ENCODE measurements around the gene MAP1LC3B2.

DNA sequence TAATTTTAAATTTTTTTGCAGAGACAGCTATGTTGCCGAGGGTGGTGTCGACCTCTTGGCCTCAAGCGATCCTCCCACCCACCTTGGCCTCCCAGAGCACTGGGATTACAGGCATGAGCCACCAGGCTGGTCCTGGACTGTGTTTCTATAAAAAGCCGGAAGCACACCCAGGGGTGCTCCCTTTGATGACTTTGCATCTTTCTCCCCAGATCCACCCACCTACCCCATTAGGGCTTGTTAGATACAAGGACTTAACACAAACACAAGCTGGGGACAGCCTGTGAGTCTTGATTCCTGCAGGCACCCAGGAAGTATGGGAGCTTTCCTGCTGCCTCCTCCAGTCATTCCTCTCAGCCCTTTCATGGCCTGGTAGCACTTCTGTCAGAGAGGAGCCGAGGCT, 67.0 kb downstream of the MAP1LC3B2 start:
- TF ChIP-seq EZH2 (IDR thresholded peaks at IDR 0.05; ENCODE audit: borderline replicate concordance), result no peak
- no peak for TF ChIP-seq CTCF (IDR thresholded peaks at IDR 0.05; ENCODE audit: poor library complexity)
- TF ChIP-seq EZH2phosphoT487 (IDR thresholded peaks at IDR 0.05; ENCODE audit: low read depth, severe bottlenecking, unreplicated experiment), result no peak

Data from hepatocyte (in vitro differentiated cells).